Measurements from ENCODE around the gene GSS.

The GSS gene

GRCh38 chr20:34947336-34947735, 8.3 kb downstream of the GSS start:
- no peak for DNase-seq (ENCODE audit: extremely low read depth in 1 of 2, low read depth in 1 of 2)

GRCh38 chr20:34946661-34947060, 8.9 kb downstream of the GSS start:
- DNase-seq (ENCODE audit: extremely low read depth in 1 of 2, low read depth in 1 of 2): no peak

- no peak for DNase-seq (ENCODE audit: extremely low read depth in 1 of 2, low read depth in 1 of 2)
Observed at GRCh38 chr20:34945315-34946077, 10.1 kb downstream of the GSS start.

- no peak for DNase-seq (ENCODE audit: extremely low read depth in 1 of 2, low read depth in 1 of 2)
Observed at GRCh38 chr20:34943808-34944567, 11.6 kb downstream of the GSS start.

GRCh38 chr20:34942301-34942700, 13.3 kb downstream of the GSS start:
- no peak for DNase-seq (ENCODE audit: extremely low read depth in 1 of 2, low read depth in 1 of 2)

GRCh38 chr20:34941226-34941625, 14.4 kb downstream of the GSS start:
- DNase-seq (ENCODE audit: extremely low read depth in 1 of 2, low read depth in 1 of 2): no peak

- no peak for DNase-seq (ENCODE audit: extremely low read depth in 1 of 2, low read depth in 1 of 2)
Observed at GRCh38 chr20:34940081-34940481, 15.5 kb downstream of the GSS start.

GRCh38 chr20:34938466-34939163, 17.0 kb downstream of the GSS start:
- no peak for DNase-seq (ENCODE audit: extremely low read depth in 1 of 2, low read depth in 1 of 2)

- DNase-seq (ENCODE audit: extremely low read depth in 1 of 2, low read depth in 1 of 2): no peak
Observed at GRCh38 chr20:34931771-34932170, 23.8 kb downstream of the GSS start.

- no peak for DNase-seq (ENCODE audit: extremely low read depth in 1 of 2, low read depth in 1 of 2)
Observed at GRCh38 chr20:34928411-34928810, 27.2 kb downstream of the GSS start.

- DNase-seq (ENCODE audit: extremely low read depth in 1 of 2, low read depth in 1 of 2): no peak
Observed at GRCh38 chr20:34927736-34928135, 27.9 kb downstream of the GSS start.

- no peak for DNase-seq (ENCODE audit: extremely low read depth in 1 of 2, low read depth in 1 of 2)
Observed at GRCh38 chr20:34926581-34926980, 29.0 kb downstream of the GSS start.

- no peak for DNase-seq (ENCODE audit: extremely low read depth in 1 of 2, low read depth in 1 of 2)
Observed at GRCh38 chr20:34925981-34926380, 29.6 kb downstream of the GSS start.

GRCh38 chr20:34925341-34925740, 30.3 kb downstream of the GSS start:
- DNase-seq (ENCODE audit: extremely low read depth in 1 of 2, low read depth in 1 of 2): no peak

GRCh38 chr20:34923414-34923813, 32.2 kb downstream of the GSS start:
- no peak for DNase-seq (ENCODE audit: extremely low read depth in 1 of 2, low read depth in 1 of 2)

GRCh38 chr20:34922654-34923381, 32.8 kb downstream of the GSS start:
- no peak for DNase-seq (ENCODE audit: extremely low read depth in 1 of 2, low read depth in 1 of 2)

GRCh38 chr20:34921436-34921835, 34.2 kb downstream of the GSS start:
- no peak for DNase-seq (ENCODE audit: extremely low read depth in 1 of 2, low read depth in 1 of 2)

GRCh38 chr20:34920055-34920454, 35.6 kb downstream of the GSS start:
- DNase-seq (ENCODE audit: extremely low read depth in 1 of 2, low read depth in 1 of 2): no peak

GRCh38 chr20:34916774-34917354, 38.7 kb downstream of the GSS start:
- no peak for DNase-seq (ENCODE audit: extremely low read depth in 1 of 2, low read depth in 1 of 2)

GRCh38 chr20:34915749-34916455, 39.7 kb downstream of the GSS start:
- no peak for DNase-seq (ENCODE audit: extremely low read depth in 1 of 2, low read depth in 1 of 2)
